Mucosa of descending colon (tissue), 3 donors: ENCODE measurements around the gene ZNF618. TPM values are rescaled to one million over a fixed set of nuclear protein-coding genes. Genes with fewer than 3 reads are reported as not detected.

Source experiments
- ATAC-seq: fragments of 200-7000 bp; cut with Tn5 transposase; one replicate; pipeline ENCODE4 v1.9.1; 2020; ENCODE audit warnings: mild to moderate bottlenecking, moderate library complexity
- DNase-seq, 3 donors: peaks; one replicate each; pipeline ENCODE4 v3.0.0-alpha.2; 2020
- H3K36me3 ChIP-seq: fragments of 200-600 bp; one replicate; pipeline ENCODE4 v1.8.0; 2021; ENCODE audit warnings: low read depth, mild to moderate bottlenecking
- H3K4me1 ChIP-seq: fragments of 200-600 bp; one replicate; pipeline ENCODE4 v1.8.0; 2021; ENCODE audit warnings: low read depth, mild to moderate bottlenecking
- H3K4me3 ChIP-seq: fragments of 200-600 bp; one replicate; pipeline ENCODE4 v1.8.0; 2021; ENCODE audit warnings: mild to moderate bottlenecking
- H3K9me3 ChIP-seq: fragments of 200-600 bp; one replicate; pipeline ENCODE4 v1.8.0; 2021; ENCODE audit warnings: mild to moderate bottlenecking
- CTCF ChIP-seq: fragments of 200-600 bp; IDR thresholded peaks from one replicate; pipeline ENCODE4 v1.8.0; 2022; ENCODE audit warnings: antibody characterized with exemption, mild to moderate bottlenecking
- intact Hi-C, 2 donors: fragments of 100-400 bp; cut with DNase I in 1 of 2; cut with micrococcal nuclease in 1 of 2; formaldehyde crosslinking; loops; one replicate each; pipeline versions ENCODE4 v1.11.0 to v1.11.1; 2022; cut with DNase I, micrococcal nuclease
- total RNA-seq, 3 donors: library from RNA; stranded (reverse); fragmentation: NEBNext Ultra II Directional in 2 of 3; extraction: Animal tissue kit (Norgen Biotek cat#: 25700) in 2 of 3; gene quantifications; one replicate each; pipeline versions ENCODE4 v1.2.1 to v1.2.4, GENCODE V29; 2021 to 2023
- donor health status: DM: no; HTN: no; CAD: no; lungs with moderate emphysema.
- donor health status: DM: no; HTN: no; CAD: no.
- donor health status: DM: no; HTN: yes; CAD: no.

ZNF618 gene
- total RNA-seq, 3 donors from 2014 or later, result 2.7 to 6.2 (median 3.7) TPM

DNA sequence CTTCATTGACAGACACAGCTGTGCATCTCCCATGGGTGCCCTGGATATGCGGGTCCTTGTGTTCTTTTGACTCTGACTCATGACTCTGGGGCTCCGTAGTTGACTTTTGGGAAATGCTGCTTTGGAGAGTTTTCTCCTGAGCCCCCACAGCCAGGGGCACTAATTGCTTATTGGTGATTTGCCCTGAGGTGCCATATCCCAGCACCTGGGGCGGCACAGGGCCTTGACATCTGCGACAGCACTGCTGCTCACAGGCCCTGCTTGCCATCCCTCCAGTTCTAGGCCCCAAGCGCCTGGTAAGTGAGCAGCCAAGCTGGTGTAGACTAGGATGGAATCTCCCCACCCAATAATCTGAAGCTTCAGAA, 126.9 kb downstream of the ZNF618 start:
- intact Hi-C loops, result no loop called here
- DNase-seq (no peak), ATAC-seq (no peak)
- Histone ChIP-seq H3K9me3 (no peaks in the 10 kb centered on the region), H3K4me3 (no peak overlapping the region), H3K36me3 (no peaks in the 10 kb centered on the region), H3K4me1 (no peaks in the 10 kb centered on the region)
- no peak for TF ChIP-seq CTCF

DNA sequence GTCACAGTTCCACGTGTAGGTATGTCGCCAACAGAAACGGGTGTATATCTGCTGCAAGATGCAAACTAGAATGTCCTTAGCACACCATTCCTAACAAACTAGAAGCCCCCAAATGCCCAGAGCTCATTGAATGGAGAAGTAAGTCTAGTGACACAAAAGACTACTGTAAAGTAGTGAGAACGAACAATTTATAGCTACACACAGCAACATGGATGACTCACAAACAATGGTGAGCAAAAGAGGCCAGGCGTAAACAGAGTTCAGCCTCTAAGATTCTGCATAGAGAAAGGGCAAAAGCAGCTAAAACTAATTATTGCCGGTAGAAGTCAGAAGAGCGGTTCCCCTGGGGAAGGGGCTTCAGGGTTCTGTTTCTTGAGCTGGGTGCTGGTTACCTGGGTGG, 127.2 kb downstream of the ZNF618 start:
- ATAC-seq (no peak), DNase-seq (no peak)
- H3K4me3 ChIP-seq, result no peak overlapping the region
- intact Hi-C loops, result no loop called here
- no peaks in the 10 kb centered on the region for H3K4me1 ChIP-seq
- no peaks in the 10 kb centered on the region for H3K36me3 ChIP-seq
- H3K9me3 ChIP-seq, result no peaks in the 10 kb centered on the region
- no peak for TF ChIP-seq CTCF

DNA sequence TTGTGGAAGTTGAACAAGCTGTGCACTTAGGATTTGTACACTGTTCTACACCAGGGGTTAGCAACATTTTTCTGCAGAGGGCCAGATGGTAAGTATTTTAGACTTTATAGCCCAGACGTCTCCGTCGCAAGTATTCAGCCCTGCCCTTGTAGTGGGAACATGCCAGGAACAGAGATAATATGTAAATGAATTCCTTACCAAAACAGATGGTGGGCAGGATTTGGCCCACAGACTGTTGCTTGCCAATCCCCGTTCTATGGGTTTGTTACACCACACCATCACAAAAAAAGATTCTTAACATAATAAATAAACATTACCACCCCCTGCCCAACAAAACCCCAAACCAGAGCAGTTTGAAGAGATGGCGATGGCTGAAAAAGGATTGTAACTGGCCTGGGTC, 127.6 kb downstream of the ZNF618 start:
- H3K36me3 ChIP-seq, result no peaks in the 10 kb centered on the region
- DNase-seq (no peak), ATAC-seq (peak; percentile 20)

DNA sequence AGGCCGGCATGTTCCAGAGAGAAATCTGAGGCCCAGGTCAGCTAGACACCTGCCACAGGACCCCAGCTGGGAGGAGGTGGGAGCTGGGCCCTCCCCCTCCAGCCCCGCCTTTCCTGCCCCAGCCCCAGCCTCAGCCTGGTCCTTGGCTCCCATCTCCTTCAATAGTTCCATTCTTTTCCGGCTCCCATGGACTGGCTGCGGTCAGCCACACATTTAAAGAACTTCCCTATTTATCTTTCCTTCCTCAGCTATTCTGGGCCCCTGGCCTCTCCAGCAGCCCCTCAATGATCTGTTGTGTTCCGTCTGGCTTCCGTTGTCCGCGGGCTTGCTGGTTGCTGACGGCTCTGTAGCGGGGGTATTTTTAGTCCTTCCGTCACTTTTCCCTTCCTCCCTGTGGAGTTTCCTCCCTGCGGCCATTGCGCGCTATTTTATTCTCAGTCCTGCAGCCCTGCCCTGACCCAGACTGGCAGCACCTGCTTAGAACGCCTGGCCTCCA, 128.2 kb downstream of the ZNF618 start:
- ATAC-seq (peak; percentile 14), DNase-seq (peak in 1 of 3 donors; percentile 30)
- no peaks in the 10 kb centered on the region for H3K4me1 ChIP-seq
- intact Hi-C loops, result no loop called here
- H3K4me3 ChIP-seq, result no peak overlapping the region
- TF ChIP-seq CTCF, result no peak
- H3K36me3 ChIP-seq, result no peaks in the 10 kb centered on the region
- no peaks in the 10 kb centered on the region for H3K9me3 ChIP-seq

More for the DNA sequence above, 127.6 kb downstream of the ZNF618 start:
- Histone ChIP-seq H3K4me1 (no peaks in the 10 kb centered on the region), H3K4me3 (no peak overlapping the region), H3K9me3 (no peaks in the 10 kb centered on the region)
- TF ChIP-seq CTCF, result no peak
- intact Hi-C loops, result no loop called here

- no peak for DNase-seq
These were observed 129.5 kb downstream of the ZNF618 start for GRCh38 chr9:114005371-114006154.

More at GRCh38 chr9:114005371-114006154, 129.5 kb downstream of the ZNF618 start:
- H3K9me3 ChIP-seq, result no peaks in the 10 kb centered on the region
- no peak overlapping the region for H3K4me3 ChIP-seq
- H3K4me1 ChIP-seq, result no peaks in the 10 kb centered on the region
- no peaks in the 10 kb centered on the region for H3K36me3 ChIP-seq
- ATAC-seq, result no peak
- TF ChIP-seq CTCF, result no peak
- intact Hi-C loops, result no loop called here
